ENCODE measurements around the gene KCND3.

DNA sequence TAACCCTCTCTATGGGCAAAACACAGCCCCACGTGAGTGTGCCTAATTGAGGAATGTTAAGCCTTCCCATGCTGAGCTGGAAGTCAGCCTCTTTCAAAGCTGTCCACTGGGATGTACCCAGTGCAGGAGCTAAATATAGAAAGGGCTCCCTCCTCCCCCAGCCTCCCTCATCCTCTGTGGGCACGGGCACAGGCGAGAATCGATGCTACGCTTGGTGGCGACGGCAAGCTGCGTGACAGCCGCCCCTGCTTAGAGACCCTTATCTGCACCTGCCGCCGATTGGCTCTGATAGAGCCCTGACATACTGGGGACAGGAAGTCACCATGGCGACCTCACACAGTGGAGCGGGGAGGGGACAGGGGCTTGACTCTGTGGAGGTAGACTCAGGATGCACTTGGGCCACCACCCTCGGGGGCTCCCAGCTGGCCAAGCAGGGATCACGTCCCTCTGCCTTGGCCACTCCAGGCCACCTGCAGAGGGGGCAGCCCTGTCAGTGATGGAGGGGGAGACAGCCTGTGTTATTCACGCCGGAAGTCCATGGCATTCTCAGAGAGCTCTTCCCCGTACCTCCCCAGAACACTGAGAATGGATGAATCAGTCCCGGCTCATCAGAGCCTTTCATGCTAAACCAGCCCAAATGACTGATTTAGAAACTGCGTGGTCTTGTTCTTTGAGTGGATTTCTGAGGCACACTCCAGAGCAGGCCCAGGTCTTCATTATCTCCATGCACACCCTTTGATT is 84.8 kb downstream of the KCND3 start:
- no peak for TF ChIP-seq CTCF (IDR thresholded peaks at IDR 0.05)
- TF ChIP-seq EZH2 (IDR thresholded peaks at IDR 0.05), result no peak

Measured in neural progenitor cell (in vitro differentiated cells).